Vagina (tissue), 2 donors: ENCODE measurements around the gene COLGALT1.

ENCODE experiments used
- CTCF ChIP-seq, 3 experiments: fragments of 450-650 bp in 2 of 3; fragments of 200-600 bp in 1 of 3; sonication (generic) in 1 of 3; IDR thresholded peaks; one replicate each; pipeline ENCODE4 v1.5.1; 2017 to 2019; ENCODE audit warnings: antibody characterized with exemption in 3 of 3, mild to moderate bottlenecking in 2 of 3, moderate library complexity in 2 of 3
- POLR2A ChIP-seq, 2 donors: fragments of 450-650 bp; IDR thresholded peaks; one replicate each; pipeline ENCODE4 v1.6.1; 2017; ENCODE audit warnings: antibody characterized with exemption in 2 of 2, mild to moderate bottlenecking in 2 of 2, moderate library complexity in 2 of 2

GRCh38 chr19:17560205-17560595, 4.8 kb downstream of the COLGALT1 start:
- no peak for TF ChIP-seq CTCF (IDR thresholded peaks at IDR 0.05)
- no peak for TF ChIP-seq POLR2A (IDR thresholded peaks at IDR 0.05)
